HEK293T (cell line): ENCODE results near the gene NT5C2.

Source experiments
- BHLHE40 ChIP-seq: fragments of 450-650 bp; IDR thresholded peaks from 2 replicates; pipeline ENCODE4 v1.6.1; 2016; ENCODE audit warnings: mild to moderate bottlenecking, moderate library complexity, borderline replicate concordance
- SP1 ChIP-seq: fragments of 450-650 bp; IDR thresholded peaks from 2 replicates; pipeline ENCODE4 v1.6.1; 2017
- ZNF384 ChIP-seq: fragments of 450-650 bp; IDR thresholded peaks from 2 replicates; pipeline ENCODE4 v1.6.1; 2016

- TF ChIP-seq SP1 (no peak), ZNF384 (no peak), BHLHE40 (no peak)
These were observed 114.0 kb downstream of the NT5C2 start for GRCh38 chr10:103079100-103079499.
